Caco-2 (cell line): ENCODE measurements around the gene CITED4. TPM values are rescaled to one million over a fixed set of nuclear protein-coding genes. Genes with fewer than 3 reads are reported as not detected.
A peak's percentile ranks its signal among the peaks of the same experiment; 100 is the strongest.

Experiments used
- BruUV-seq: library from RNA; stranded (reverse); fragments of 400-500 nt; replicated peaks from 2 replicates; lab custom pipeline; 2021; lab: Mats Ljungman, UMichigan
- CTCF ChIA-PET: fragments of 300-600 bp; sonication (Branson Sonifier 250); formaldehyde crosslinking; loops from one replicate; lab custom pipeline; 2022; ENCODE audit warnings: antibody characterized with exemption; lab: Charles Lee
- POLR2A ChIA-PET: fragments of 300-600 bp; sonication (Branson Sonifier 250); formaldehyde crosslinking; loops from one replicate; lab custom pipeline; 2022; ENCODE audit warnings: antibody characterized with exemption; lab: Charles Lee
- DNase-seq, 2 experiments: peaks; one replicate each; pipeline versions ENCODE4 v3.0.0 to v3.0.0-alpha.2; 2020 to 2022
- H3K27me3 ChIP-seq: replicated peaks from 2 replicates; pipeline ENCODE4 v1.6.0; 2011; ENCODE audit warnings: low read length; ENCODE audit not compliant: control insufficient read depth, insufficient read depth
- H3K36me3 ChIP-seq: 2 replicates; pipeline ENCODE4 v1.5.1; 2011; ENCODE audit warnings: low read length; ENCODE audit not compliant: control insufficient read depth, insufficient read depth
- H3K4me1 ChIP-seq: fragments of 250-450 bp; sonication (Bioruptor Pico); 2 replicates; pipeline ENCODE4 v1.5.1; 2020; ENCODE audit warnings: mild to moderate bottlenecking
- H3K4me3 ChIP-seq: 2 replicates; pipeline ENCODE4 v1.5.1; 2011; ENCODE audit warnings: low read depth, mild to moderate bottlenecking, control low read depth, low read length
- H3K9me3 ChIP-seq: fragments of 250-450 bp; sonication (Bioruptor Pico); 2 replicates; pipeline ENCODE4 v1.5.1; 2020; ENCODE audit warnings: mild to moderate bottlenecking, moderate library complexity
- H3K27ac Mint-ChIP-seq: one replicate; pipeline ENCODE4 v1.8.0; 2022; ENCODE audit warnings: mixed read lengths; ENCODE audit not compliant: unreplicated experiment
- H3K27me3 Mint-ChIP-seq: one replicate; pipeline ENCODE4 v1.8.0; 2022; ENCODE audit warnings: mixed read lengths; ENCODE audit not compliant: insufficient read depth, unreplicated experiment
- H3K36me3 Mint-ChIP-seq: one replicate; pipeline ENCODE4 v1.8.0; 2022; ENCODE audit warnings: mild to moderate bottlenecking, mixed read lengths; ENCODE audit not compliant: insufficient read depth, unreplicated experiment
- H3K4me1 Mint-ChIP-seq: one replicate; pipeline ENCODE4 v1.8.0; 2022; ENCODE audit warnings: low read depth, mixed read lengths; ENCODE audit not compliant: unreplicated experiment
- H3K4me3 Mint-ChIP-seq: one replicate; pipeline ENCODE4 v1.8.0; 2022; ENCODE audit warnings: mild to moderate bottlenecking, moderate library complexity, mixed read lengths; ENCODE audit not compliant: unreplicated experiment
- H3K9me3 Mint-ChIP-seq: one replicate; pipeline ENCODE4 v1.8.0; 2022; ENCODE audit warnings: mixed read lengths; ENCODE audit not compliant: unreplicated experiment
- CTCF ChIP-seq, 2 experiments: fragments of 200-600 bp in 1 of 2; IDR thresholded peaks; 1 replicate in 1 of 2; 2 replicates in 1 of 2; pipeline versions ENCODE4 v1.5.1 to v1.8.0; 2011 to 2022; ENCODE audit warnings: antibody characterized with exemption in 1 of 2, control low read depth in 1 of 2, inconsistent platforms in 1 of 2, low read depth in 1 of 2, low read length in 1 of 2, mild to moderate bottlenecking in 1 of 2, moderate library complexity in 1 of 2; ENCODE audit not compliant: insufficient read depth in 1 of 2, severe bottlenecking in 1 of 2, unreplicated experiment in 1 of 2
- intact Hi-C: fragments of 100-400 bp; cut with micrococcal nuclease; formaldehyde crosslinking; loops from one replicate; pipeline ENCODE4 v1.10.0; 2022; ENCODE audit not compliant: unreplicated experiment
- total RNA-seq: library from RNA; stranded (reverse); gene quantifications from 2 replicates; pipeline ENCODE4 v1.2.3, GENCODE V29; 2022

The CITED4 gene
- total RNA-seq, 1 experiment from 2014 or later: 19.5 TPM

DNA sequence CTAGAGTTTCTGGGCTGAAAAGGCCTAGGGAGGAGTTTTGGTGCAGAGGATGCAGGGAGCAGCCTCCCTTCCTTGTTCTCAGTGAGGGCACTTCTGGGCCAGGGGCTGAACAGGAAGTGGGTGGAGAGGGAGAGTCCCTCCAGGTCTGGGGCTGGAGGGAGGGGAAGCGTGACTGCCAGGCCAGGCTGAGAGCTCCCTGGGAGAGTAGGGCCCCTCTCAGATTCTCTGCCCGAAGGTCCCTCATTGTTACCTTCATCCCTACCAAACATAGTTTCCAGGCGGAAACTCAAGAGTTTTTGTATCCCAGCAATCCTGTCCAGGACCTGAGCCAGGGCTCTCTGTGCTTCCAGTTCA is 36.8 kb downstream of the CITED4 start:
- H3K4me1 Mint-ChIP-seq: peaks cover 16% of the 10 kb centered on the region
- ChIA-PET POLR2A (no interaction called here), CTCF (interaction anchor here (1.5 kb wide), 1 partner anchor 51 kb away, joined by 6 read pairs; no protein-coding TSS in a partner anchor)
- BruUV-seq: no TSS peak
- H3K36me3 Mint-ChIP-seq: peaks cover 10% of the 10 kb centered on the region
- Histone ChIP-seq H3K4me3 (no peak overlapping the region), H3K9me3 (no peaks in the 10 kb centered on the region), H3K4me1 (peaks cover 34% of the 10 kb centered on the region), H3K36me3 (no peaks in the 10 kb centered on the region), H3K27me3 (no peaks in the 10 kb centered on the region)
- TF ChIP-seq CTCF (IDR thresholded peaks at IDR 0.05; ENCODE audit: insufficient read depth in 1 of 2, low read depth in 1 of 2, low read length in 1 of 2, severe bottlenecking in 1 of 2, unreplicated experiment in 1 of 2): no peak
- DNase-seq: no peak
- H3K27me3 Mint-ChIP-seq: no peaks in the 10 kb centered on the region
- peak overlapping the region; percentile 40 for H3K4me3 Mint-ChIP-seq
- peak overlapping the region; percentile 83 for H3K27ac Mint-ChIP-seq
- no peaks in the 10 kb centered on the region for H3K9me3 Mint-ChIP-seq
- intact Hi-C loops: no loop called here

DNA sequence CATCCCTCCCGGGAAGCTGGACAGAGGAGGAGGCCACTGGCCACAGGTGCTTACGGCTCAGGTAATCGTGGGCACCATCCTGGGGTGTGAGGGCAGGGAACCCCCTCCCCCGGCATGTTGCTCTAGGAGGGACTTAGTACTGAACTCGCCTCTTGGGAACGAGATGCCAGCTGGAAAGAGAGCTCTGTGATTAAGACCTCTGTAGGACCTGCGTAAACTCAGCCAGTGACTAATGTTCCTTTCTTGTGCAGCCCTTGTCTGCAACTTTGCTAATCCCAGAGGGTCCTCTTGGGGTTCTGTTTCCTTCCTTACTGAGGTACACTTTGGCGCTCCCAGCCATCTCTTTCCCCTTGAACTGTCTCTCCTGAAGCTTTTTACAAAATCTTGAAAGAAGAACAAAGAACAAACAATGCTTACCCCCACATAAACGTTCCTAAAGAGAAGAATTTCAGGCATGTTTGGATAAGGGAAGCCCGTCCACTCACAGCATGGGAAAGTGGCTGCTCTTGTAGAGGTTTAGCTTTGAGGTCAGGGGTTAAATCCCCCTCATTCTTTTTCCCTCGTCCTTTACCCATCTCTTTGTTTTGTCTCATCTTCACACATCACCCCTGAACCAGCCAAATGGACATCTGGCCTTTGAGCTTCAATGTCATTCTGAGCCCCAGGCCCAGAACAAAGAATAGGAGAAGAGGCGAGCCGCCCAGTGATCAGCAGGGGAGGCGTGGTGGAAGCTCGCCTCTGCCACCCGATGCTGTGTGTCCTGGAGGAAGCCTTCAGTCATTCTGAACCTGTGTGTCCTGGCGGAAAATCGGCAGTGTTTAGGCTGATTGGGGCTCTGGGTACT is 37.4 kb downstream of the CITED4 start:
- intact Hi-C loops: no loop called here
- BruUV-seq: no TSS peak
- no peaks in the 10 kb centered on the region for H3K9me3 ChIP-seq
- peak; percentile 49 to 60 for DNase-seq
- Mint-ChIP-seq H3K27me3 (no peaks in the 10 kb centered on the region), H3K36me3 (peaks cover 10% of the 10 kb centered on the region), H3K4me3 (peak overlapping the region; percentile 40), H3K27ac (peak overlapping the region; percentile 83), H3K4me1 (peaks cover 16% of the 10 kb centered on the region), H3K9me3 (no peaks in the 10 kb centered on the region)
- no peaks in the 10 kb centered on the region for H3K36me3 ChIP-seq
- no peaks in the 10 kb centered on the region for H3K27me3 ChIP-seq
- peaks cover 34% of the 10 kb centered on the region for H3K4me1 ChIP-seq
- H3K4me3 ChIP-seq: no peak overlapping the region
- no peak for TF ChIP-seq CTCF (IDR thresholded peaks at IDR 0.05; ENCODE audit: insufficient read depth in 1 of 2, low read depth in 1 of 2, low read length in 1 of 2, severe bottlenecking in 1 of 2, unreplicated experiment in 1 of 2)
- CTCF ChIA-PET: interaction anchor here (0.8 to 1.5 kb wide), 2 partner anchors 51 to 128 kb away, joined by 3 to 6 read pairs; no protein-coding TSS in a partner anchor
- POLR2A ChIA-PET: interaction anchor here (0.5 kb wide), 2 partner anchors 17 to 146 kb away, joined by 3 to 7 read pairs; no protein-coding TSS in a partner anchor

GRCh38 chr1:40823983-40824382 is 38.2 kb downstream of the CITED4 start:
- peak overlapping the region; percentile 83 for H3K27ac Mint-ChIP-seq
- no peak for DNase-seq
- no peak for TF ChIP-seq CTCF (IDR thresholded peaks at IDR 0.05; ENCODE audit: insufficient read depth in 1 of 2, low read depth in 1 of 2, low read length in 1 of 2, severe bottlenecking in 1 of 2, unreplicated experiment in 1 of 2)
- Histone ChIP-seq H3K4me1 (peaks cover 34% of the 10 kb centered on the region), H3K27me3 (no peaks in the 10 kb centered on the region), H3K4me3 (no peak overlapping the region), H3K36me3 (no peaks in the 10 kb centered on the region), H3K9me3 (no peaks in the 10 kb centered on the region)
- peaks cover 10% of the 10 kb centered on the region for H3K36me3 Mint-ChIP-seq
- no peak overlapping the region for H3K4me3 Mint-ChIP-seq
- H3K9me3 Mint-ChIP-seq: no peaks in the 10 kb centered on the region
- intact Hi-C loops: no loop called here
- POLR2A ChIA-PET: no interaction called here
- CTCF ChIA-PET: interaction anchor here (1.5 kb wide), 1 partner anchor 50 kb away, joined by 6 read pairs; no protein-coding TSS in a partner anchor
- BruUV-seq: no TSS peak
- peaks cover 16% of the 10 kb centered on the region for H3K4me1 Mint-ChIP-seq
- no peaks in the 10 kb centered on the region for H3K27me3 Mint-ChIP-seq
